VCaP (cell line): Measurements from ENCODE around the gene FBXW2.

ENCODE experiments used
- H3K27ac ChIP-seq: fragments of 450-650 bp; 2 replicates; pipeline ENCODE4 v1.5.1; 2017
- TF ChIP-seq, protein P1 (sequence below): fragments of 450-650 bp; conservative IDR thresholded peaks from 2 replicates; pipeline ENCODE4 v1.5.1; 2017; ENCODE audit warnings: mild to moderate bottlenecking, moderate library complexity

FBXW2 gene

DNA sequence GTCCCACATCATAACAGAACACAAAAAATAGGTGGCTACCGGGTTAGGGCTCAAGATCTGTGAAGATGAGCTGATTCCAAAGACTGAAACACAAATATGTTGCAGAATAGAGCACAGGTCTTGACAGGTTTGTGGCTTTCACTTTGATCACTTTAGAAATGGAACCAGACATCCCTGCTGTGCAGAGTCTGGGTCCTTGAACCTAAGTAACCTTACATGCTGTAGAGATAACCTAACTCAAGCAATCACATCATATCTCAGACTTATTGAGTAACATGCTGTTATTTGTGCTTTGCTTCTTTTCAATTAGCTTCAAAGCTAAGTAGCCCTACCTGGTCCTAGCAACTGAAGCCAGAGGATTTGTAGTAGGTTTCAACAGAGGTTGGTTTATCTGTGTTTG, 24.3 kb downstream of the FBXW2 start:
- TF ChIP-seq, protein P1, sequence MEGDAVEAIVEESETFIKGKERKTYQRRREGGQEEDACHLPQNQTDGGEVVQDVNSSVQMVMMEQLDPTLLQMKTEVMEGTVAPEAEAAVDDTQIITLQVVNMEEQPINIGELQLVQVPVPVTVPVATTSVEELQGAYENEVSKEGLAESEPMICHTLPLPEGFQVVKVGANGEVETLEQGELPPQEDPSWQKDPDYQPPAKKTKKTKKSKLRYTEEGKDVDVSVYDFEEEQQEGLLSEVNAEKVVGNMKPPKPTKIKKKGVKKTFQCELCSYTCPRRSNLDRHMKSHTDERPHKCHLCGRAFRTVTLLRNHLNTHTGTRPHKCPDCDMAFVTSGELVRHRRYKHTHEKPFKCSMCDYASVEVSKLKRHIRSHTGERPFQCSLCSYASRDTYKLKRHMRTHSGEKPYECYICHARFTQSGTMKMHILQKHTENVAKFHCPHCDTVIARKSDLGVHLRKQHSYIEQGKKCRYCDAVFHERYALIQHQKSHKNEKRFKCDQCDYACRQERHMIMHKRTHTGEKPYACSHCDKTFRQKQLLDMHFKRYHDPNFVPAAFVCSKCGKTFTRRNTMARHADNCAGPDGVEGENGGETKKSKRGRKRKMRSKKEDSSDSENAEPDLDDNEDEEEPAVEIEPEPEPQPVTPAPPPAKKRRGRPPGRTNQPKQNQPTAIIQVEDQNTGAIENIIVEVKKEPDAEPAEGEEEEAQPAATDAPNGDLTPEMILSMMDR: no peak
- H3K27ac ChIP-seq: no peak overlapping the region

DNA sequence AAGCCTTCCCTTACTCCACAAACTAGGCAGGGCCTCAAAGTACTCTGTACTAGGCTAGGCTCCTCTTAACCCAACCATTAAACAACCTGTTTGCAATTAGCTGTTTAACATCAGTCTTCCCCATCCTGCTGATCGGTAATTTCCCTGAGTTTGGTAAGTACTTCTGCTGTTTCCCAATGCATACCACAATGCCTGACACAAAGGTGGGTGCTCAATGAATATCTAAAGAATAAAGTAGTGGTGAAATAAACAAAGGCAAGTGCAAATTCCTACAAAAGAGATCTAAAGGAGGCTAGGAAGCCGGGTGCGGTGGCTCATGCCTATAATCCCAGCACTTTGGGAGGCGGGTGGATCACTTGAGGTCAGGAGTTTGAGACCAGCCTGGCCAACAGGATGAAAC, 25.0 kb downstream of the FBXW2 start:
- TF ChIP-seq, protein P1: no peak
- no peak overlapping the region for H3K27ac ChIP-seq

DNA sequence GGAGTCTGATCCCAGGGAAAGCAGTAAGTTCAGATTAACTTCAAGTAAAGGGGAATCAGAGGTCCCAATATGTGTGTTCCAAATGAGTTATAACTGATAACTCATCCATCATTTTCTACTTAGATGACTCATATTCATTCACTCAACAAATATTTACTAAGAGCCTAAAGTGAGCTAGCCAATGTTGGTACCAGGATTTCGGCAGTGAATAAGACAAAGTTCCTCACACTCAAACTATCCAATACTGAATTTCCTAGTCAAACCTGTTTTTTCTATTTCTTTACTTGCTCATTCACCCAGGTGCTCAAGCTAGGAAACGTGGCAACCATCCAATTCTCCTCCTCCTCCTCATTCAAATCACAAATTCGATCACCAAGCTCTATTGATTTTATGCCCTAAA, 25.8 kb downstream of the FBXW2 start:
- TF ChIP-seq, protein P1: no peak
- H3K27ac ChIP-seq: no peak overlapping the region

DNA sequence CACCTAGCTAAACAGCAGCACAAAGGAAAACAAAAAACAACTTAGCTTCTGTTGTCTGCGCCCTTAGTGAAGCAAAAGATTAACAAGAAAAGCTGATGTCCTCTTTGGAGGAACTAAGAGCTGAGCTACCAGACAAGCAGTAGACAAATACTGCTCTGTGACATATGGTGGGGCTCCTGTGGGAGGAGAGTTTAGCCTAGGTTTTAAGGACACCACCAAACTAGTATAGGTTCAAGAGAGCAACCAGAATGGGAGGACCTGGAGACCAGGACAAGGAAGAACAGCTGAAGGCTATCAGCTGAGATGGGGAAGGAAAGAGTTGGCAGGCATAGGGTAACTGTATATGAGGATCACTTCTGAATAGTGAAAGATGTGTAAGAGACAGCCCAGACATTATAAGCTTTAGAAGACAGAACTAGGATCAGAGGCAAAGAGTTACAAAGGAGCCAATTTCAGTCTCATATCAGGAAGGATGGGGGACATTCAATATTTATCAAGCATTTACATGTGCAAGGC, 27.2 kb downstream of the FBXW2 start:
- TF ChIP-seq, protein P1: no peak
- no peak overlapping the region for H3K27ac ChIP-seq

DNA sequence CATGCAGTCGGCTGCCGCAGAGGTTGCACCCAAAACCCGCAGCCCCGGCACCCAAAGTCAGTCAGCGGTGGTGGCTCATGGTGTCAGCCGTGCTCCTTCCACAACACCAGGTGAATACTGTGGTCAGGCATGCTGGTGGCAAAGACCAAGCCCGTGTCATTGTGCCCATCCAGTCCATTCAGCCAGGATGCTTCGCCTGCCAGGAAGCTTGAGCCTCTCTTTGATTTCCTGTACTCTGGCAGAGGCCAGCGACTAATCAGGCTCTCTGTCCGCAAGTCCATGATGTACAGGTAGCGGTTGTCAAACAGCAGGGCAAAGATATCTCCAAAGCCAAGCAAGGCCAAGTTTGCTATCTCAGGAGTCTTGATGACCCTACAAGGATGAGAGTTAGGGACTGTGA, 28.7 kb downstream of the FBXW2 start:
- no peak overlapping the region for H3K27ac ChIP-seq
- TF ChIP-seq, protein P1: no peak

DNA sequence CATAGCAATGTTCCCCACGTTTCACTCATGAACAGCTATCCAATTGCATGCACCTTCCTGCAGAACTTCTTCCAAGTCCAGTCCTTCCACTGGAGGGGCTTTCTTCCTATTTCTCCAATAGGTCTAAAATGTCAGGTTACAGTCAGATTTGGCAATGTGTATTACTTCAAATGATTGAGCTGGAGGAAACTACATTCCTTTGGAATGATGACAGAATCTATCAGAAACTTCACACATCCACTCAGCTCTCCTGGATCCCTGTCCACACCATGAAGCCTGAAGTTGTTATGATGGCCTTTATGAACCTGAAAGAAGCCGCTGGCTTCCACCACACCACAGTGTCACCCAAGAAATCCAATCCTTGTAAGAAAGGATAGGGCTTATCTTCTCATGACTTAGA, 32.2 kb downstream of the FBXW2 start:
- TF ChIP-seq, protein P1: no peak
- H3K27ac ChIP-seq: no peak overlapping the region

DNA sequence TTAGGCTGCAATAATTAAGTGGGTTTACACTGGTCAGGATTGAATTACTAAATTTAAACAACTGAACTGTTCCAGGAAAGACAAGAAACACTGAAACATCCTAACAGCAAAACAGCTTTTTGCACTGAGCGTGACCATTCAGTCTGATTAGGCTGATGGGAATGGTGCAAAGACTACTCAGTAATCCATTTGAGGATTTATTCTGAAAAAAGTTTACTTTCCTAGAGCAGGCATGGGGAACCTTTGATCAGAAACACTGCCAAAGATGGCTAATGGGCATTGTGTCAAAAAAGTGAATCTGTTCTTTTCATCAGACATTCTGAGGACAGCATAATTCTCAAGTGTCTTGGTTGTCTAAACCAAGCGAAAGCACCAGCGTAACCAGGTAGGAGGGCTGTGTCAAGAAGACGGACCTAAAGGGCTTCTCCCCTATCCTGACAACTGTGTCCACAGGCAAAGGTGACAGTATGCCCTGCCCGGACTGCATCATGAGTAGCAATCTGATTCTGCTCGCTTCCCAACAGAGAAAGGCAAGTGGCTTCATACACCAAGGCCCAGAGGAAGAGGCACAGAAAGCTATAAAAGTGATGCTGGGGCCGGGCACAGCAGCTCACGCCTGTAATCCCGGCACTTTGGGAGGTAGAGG, 33.3 kb downstream of the FBXW2 start:
- no peak overlapping the region for H3K27ac ChIP-seq
- TF ChIP-seq, protein P1: no peak
